K562 (cell line): Measurements from ENCODE around the gene LRRC7. TPM values are rescaled to one million over a fixed set of nuclear protein-coding genes. Genes with fewer than 3 reads are reported as not detected.

ENCODE experiments used
- ATF3 ChIP-seq, 2 experiments: fragments of 450-650 bp in 1 of 2; sonication (generic) in 1 of 2; formaldehyde crosslinking in 1 of 2; IDR thresholded peaks in 1 of 2; conservative IDR thresholded peaks in 1 of 2; 2 replicates each; pipeline versions ENCODE4 v1.6.1 to v1.8.1; 2016 to 2023; ENCODE audit warnings: mild to moderate bottlenecking in 2 of 2, moderate library complexity in 2 of 2, inconsistent platforms in 1 of 2, missing genetic modification reagents in 1 of 2
- CREM ChIP-seq: IDR thresholded peaks from 2 replicates; pipeline ENCODE4 v1.6.1; 2014; ENCODE audit warnings: antibody characterized with exemption, low read depth
- ILK ChIP-seq: fragments of 450-650 bp; IDR thresholded peaks from 2 replicates; pipeline ENCODE4 v1.6.1; 2016; ENCODE audit warnings: missing genetic modification characterization, low read depth, mild to moderate bottlenecking, missing compliant biosample characterization, moderate library complexity, borderline replicate concordance
- LEF1 ChIP-seq: fragments of 450-650 bp; IDR thresholded peaks from 2 replicates; pipeline ENCODE4 v1.6.1; 2016; ENCODE audit warnings: mild to moderate bottlenecking
- MEIS2 ChIP-seq: fragments of 450-650 bp; IDR thresholded peaks from 2 replicates; pipeline ENCODE4 v1.6.1; 2014; ENCODE audit warnings: mild to moderate bottlenecking; ENCODE audit not compliant: partially characterized antibody
- MIER1 ChIP-seq: fragments of 450-650 bp; IDR thresholded peaks from 2 replicates; pipeline ENCODE4 v1.6.1; 2016; ENCODE audit warnings: antibody characterized with exemption, mild to moderate bottlenecking, low read depth
- MNT ChIP-seq, 2 experiments: fragments of 450-650 bp; conservative IDR thresholded peaks; 2 replicates each; pipeline ENCODE4 v1.6.1; 2017; ENCODE audit warnings: mild to moderate bottlenecking in 2 of 2, moderate library complexity in 2 of 2
- NCOA4 ChIP-seq: fragments of 450-650 bp; IDR thresholded peaks from 2 replicates; pipeline ENCODE4 v1.6.1; 2018; ENCODE audit warnings: mild to moderate bottlenecking; ENCODE audit not compliant: partially characterized antibody
- TEAD4 ChIP-seq, 2 experiments: sonication (generic) in 1 of 2; formaldehyde crosslinking in 1 of 2; IDR thresholded peaks; 2 replicates each; pipeline versions ENCODE4 v1.6.1 to v1.8.0; 2012 to 2022; ENCODE audit warnings: borderline replicate concordance in 1 of 2, inconsistent platforms in 1 of 2, low read length in 1 of 2, mild to moderate bottlenecking in 1 of 2, missing genetic modification reagents in 1 of 2
- THRA ChIP-seq: fragments of 450-650 bp; IDR thresholded peaks from 2 replicates; pipeline ENCODE4 v1.6.1; 2017; ENCODE audit warnings: mild to moderate bottlenecking, moderate library complexity
- ZNF23 ChIP-seq: fragments of 250-450 bp; sonication (Bioruptor Pico); IDR thresholded peaks from 2 replicates; pipeline ENCODE4 v1.4.0; 2020; ENCODE audit warnings: mild to moderate bottlenecking
- ZNF583 ChIP-seq: fragments of 250-450 bp; sonication (Bioruptor Pico); IDR thresholded peaks from 2 replicates; pipeline ENCODE4 v1.4.0; 2020
- ZNF592 ChIP-seq: fragments of 450-650 bp; IDR thresholded peaks from 2 replicates; pipeline ENCODE4 v1.6.1; 2017; ENCODE audit warnings: antibody characterized with exemption, mild to moderate bottlenecking
- polyA plus RNA-seq, 8 experiments: library from polyadenylated mRNA; depleted of rRNA in 4 of 8; stranded (reverse) in 5 of 8; unstranded in 3 of 8; fragments of >200 nt; fragmentation: Nextera tagmentation in 2 of 8; fragmentation: Illumina TruSeq in 1 of 8; extraction: Ambion mirVana in 2 of 8; extraction: Trizol in 1 of 8; gene quantifications; 2 replicates each; pipeline versions ENCODE4 v1.2.1 to v1.2.3, GENCODE V29; 2011 to 2014; ENCODE audit warnings: inconsistent platforms in 1 of 8, missing spikeins in 1 of 8
- total RNA-seq, 7 experiments: library from RNA; depleted of rRNA in 6 of 7; stranded (reverse); fragments of >200 nt in 6 of 7; fragmentation: Illumina TruSeq in 2 of 7; extraction: Trizol in 2 of 7; gene quantifications; 2 replicates each; pipeline versions ENCODE4 v1.2.1 to v1.2.3, GENCODE V29; 2011 to 2021; ENCODE audit warnings: low replicate concordance in 1 of 7
- TF ChIP-seq, protein P1 (sequence below), 2 experiments: fragments of 450-650 bp; IDR thresholded peaks; 2 replicates each; pipeline ENCODE4 v1.6.1; 2016
- TF ChIP-seq, protein P2 (sequence below), 2 experiments: IDR thresholded peaks; 2 replicates each; pipeline ENCODE4 v1.6.1; 2011; ENCODE audit warnings: borderline replicate concordance in 1 of 2, control low read depth in 1 of 2, low read depth in 1 of 2, low read length in 1 of 2, mild to moderate bottlenecking in 1 of 2, mixed read lengths in 1 of 2, moderate library complexity in 1 of 2; ENCODE audit not compliant: insufficient read depth in 1 of 2, insufficient read length in 1 of 2, poor library complexity in 1 of 2, severe bottlenecking in 1 of 2; ENCODE audit errors: extremely low read depth in 1 of 2

Gene LRRC7
- total and polyA plus RNA-seq, 9 of the 15 experiments (the other 6 are each of a cell fraction or from before 2014, with no cell fraction given): 0.09 to 0.94 (median 0.49) TPM

DNA sequence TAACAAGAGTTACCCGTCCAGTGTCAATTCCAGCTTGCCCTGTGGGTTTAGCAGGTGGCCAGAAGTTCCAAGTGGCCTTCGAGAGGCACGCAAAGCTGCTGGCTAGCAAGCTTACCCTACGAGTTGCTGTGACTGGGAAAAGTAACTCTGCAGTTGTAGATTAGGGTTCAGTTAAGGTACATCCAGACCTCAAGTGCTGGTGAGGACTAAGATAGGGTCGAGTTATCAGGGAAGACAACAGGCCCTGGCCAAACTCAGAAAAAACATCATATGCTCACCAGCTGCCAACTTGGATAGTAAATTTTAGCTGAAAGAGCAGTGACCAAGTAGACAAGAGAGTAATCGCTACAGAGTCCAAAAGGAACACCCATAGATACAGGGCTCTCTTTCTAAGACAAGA, 27.7 kb upstream of the LRRC7 start (continued):
- TF ChIP-seq THRA (no peak), NCOA4 (no peak), ZNF592 (peak; percentile 68), CREM (peak; percentile 55), MEIS2 (peak; percentile 78), ILK (tag) (no peak), MNT (conservative IDR thresholded peaks at IDR 0.05) (0 out of 4 replicates have a peak, but pooled peaks of 1 of the 2 experiments have one; percentile 28), ZNF583 (CRISPR knock-in tag) (no peak), LEF1 (peak; percentile 64; the same call in 1 of the 2 replicates), TEAD4 (IDR thresholded peaks at IDR 0.05; ENCODE audit: low read length) (peak; percentile 99), TEAD4 (CRISPR knock-in tag; IDR thresholded peaks at IDR 0.05; ENCODE audit: borderline replicate concordance) (no peak), ZNF23 (CRISPR knock-in tag) (peak; percentile 11; the same call in 1 of the 2 replicates), MIER1 (peak; percentile 46; the same call in 1 of the 2 replicates), ATF3 (IDR thresholded peaks at IDR 0.05) (no peak), ATF3 (CRISPR knock-in tag; conservative IDR thresholded peaks at IDR 0.05) (peak; percentile 22; the same call in 1 of the 2 replicates)
- TF ChIP-seq, protein P1, sequence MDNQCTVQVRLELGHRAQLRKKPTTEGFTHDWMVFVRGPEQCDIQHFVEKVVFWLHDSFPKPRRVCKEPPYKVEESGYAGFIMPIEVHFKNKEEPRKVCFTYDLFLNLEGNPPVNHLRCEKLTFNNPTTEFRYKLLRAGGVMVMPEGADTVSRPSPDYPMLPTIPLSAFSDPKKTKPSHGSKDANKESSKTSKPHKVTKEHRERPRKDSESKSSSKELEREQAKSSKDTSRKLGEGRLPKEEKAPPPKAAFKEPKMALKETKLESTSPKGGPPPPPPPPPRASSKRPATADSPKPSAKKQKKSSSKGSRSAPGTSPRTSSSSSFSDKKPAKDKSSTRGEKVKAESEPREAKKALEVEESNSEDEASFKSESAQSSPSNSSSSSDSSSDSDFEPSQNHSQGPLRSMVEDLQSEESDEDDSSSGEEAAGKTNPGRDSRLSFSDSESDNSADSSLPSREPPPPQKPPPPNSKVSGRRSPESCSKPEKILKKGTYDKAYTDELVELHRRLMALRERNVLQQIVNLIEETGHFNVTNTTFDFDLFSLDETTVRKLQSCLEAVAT (IDR thresholded peaks at IDR 0.05): peak in 1 of 2 experiments; percentile 65; a peak in 1 of 4 replicates
- TF ChIP-seq, protein P2, sequence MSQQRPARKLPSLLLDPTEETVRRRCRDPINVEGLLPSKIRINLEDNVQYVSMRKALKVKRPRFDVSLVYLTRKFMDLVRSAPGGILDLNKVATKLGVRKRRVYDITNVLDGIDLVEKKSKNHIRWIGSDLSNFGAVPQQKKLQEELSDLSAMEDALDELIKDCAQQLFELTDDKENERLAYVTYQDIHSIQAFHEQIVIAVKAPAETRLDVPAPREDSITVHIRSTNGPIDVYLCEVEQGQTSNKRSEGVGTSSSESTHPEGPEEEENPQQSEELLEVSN (IDR thresholded peaks at IDR 0.05; ENCODE audit: borderline replicate concordance in 1 of 2, extremely low read depth in 1 of 2, insufficient read depth in 1 of 2, insufficient read length in 1 of 2, low read depth in 1 of 2, low read length in 1 of 2, poor library complexity in 1 of 2, severe bottlenecking in 1 of 2): peak in 1 of 2 experiments; percentile 44
